CD14-positive monocyte (primary cell): Measurements from ENCODE around the gene ACKR2. TPM values are rescaled to one million over a fixed set of nuclear protein-coding genes. Genes with fewer than 3 reads are reported as not detected.

Experiments
- DNase-seq, 3 donors: peaks; one replicate each; pipeline ENCODE4 v3.0.0-alpha.2; 2011 to 2022
- H2AFZ ChIP-seq: 2 replicates; pipeline ENCODE4 v1.6.0; 2012; ENCODE audit warnings: mild to moderate bottlenecking, low read depth, low read length, inconsistent platforms; ENCODE audit not compliant: insufficient read depth, poor library complexity, severe bottlenecking
- H3K27ac ChIP-seq, 2 donors: 1 replicate in 1 of 2; 2 replicates in 1 of 2; pipeline ENCODE4 v1.5.1; 2012 to 2013; ENCODE audit warnings: low read length in 2 of 2, control low read depth in 1 of 2, inconsistent platforms in 1 of 2, low read depth in 1 of 2, mild to moderate bottlenecking in 1 of 2
- H3K27me3 ChIP-seq, 2 donors: one replicate each; pipeline versions ENCODE4 v1.6.0 to v1.6.1; 2011 to 2013; ENCODE audit warnings: low read length in 2 of 2; ENCODE audit not compliant: control insufficient read depth in 2 of 2, insufficient read depth in 2 of 2
- H3K36me3 ChIP-seq, 2 donors: replicated peaks in 1 of 2; 1 replicate in 1 of 2; 2 replicates in 1 of 2; pipeline versions ENCODE4 v1.5.1 to v1.6.1; 2012 to 2013; ENCODE audit warnings: low read length in 2 of 2, control low read depth in 1 of 2, inconsistent platforms in 1 of 2, mild to moderate bottlenecking in 1 of 2; ENCODE audit not compliant: insufficient read depth in 2 of 2, control insufficient read depth in 1 of 2
- H3K4me1 ChIP-seq, 2 donors: 1 replicate in 1 of 2; 2 replicates in 1 of 2; pipeline versions ENCODE4 v1.5.1 to v1.6.1; 2012 to 2013; ENCODE audit warnings: low read length in 2 of 2, control low read depth in 1 of 2, inconsistent platforms in 1 of 2, mild to moderate bottlenecking in 1 of 2, moderate library complexity in 1 of 2; ENCODE audit not compliant: insufficient read depth in 2 of 2, control insufficient read depth in 1 of 2
- H3K4me2 ChIP-seq: replicated peaks from 2 replicates; pipeline ENCODE3; 2012; ENCODE audit warnings: low read length, moderate library complexity, mild to moderate bottlenecking; ENCODE audit not compliant: poor library complexity, severe bottlenecking; ENCODE audit errors: extremely low read depth
- H3K4me3 ChIP-seq, 3 experiments: fragments of 200-600 bp in 1 of 3; sonication (generic) in 1 of 3; replicated peaks in 1 of 3; 1 replicate in 2 of 3; 2 replicates in 1 of 3; pipeline ENCODE4 v1.5.1; 2011 to 2013; ENCODE audit warnings: low read length in 3 of 3, mild to moderate bottlenecking in 3 of 3, control low read depth in 2 of 3, low read depth in 2 of 3, inconsistent platforms in 1 of 3, moderate library complexity in 1 of 3
- H3K79me2 ChIP-seq: 2 replicates; pipeline ENCODE4 v1.6.0; 2012; ENCODE audit warnings: mild to moderate bottlenecking, control low read depth, inconsistent platforms, low read length, moderate library complexity; ENCODE audit not compliant: insufficient read depth
- H3K9ac ChIP-seq: 2 replicates; pipeline ENCODE4 v1.6.0; 2017; ENCODE audit warnings: low read length, mild to moderate bottlenecking; ENCODE audit not compliant: insufficient read depth, poor library complexity, severe bottlenecking
- H3K9me3 ChIP-seq, 2 donors: replicated peaks in 1 of 2; 1 replicate in 1 of 2; 2 replicates in 1 of 2; pipeline versions ENCODE4 v1.5.1 to v1.6.1; 2012 to 2013; ENCODE audit warnings: low read length in 2 of 2, control low read depth in 1 of 2; ENCODE audit not compliant: control insufficient read depth in 1 of 2, insufficient read depth in 1 of 2
- H4K20me1 ChIP-seq: 2 replicates; pipeline ENCODE4 v1.6.0; 2012; ENCODE audit warnings: mild to moderate bottlenecking, low read length, control low read depth, moderate library complexity; ENCODE audit not compliant: insufficient read depth
- H3K27ac Mint-ChIP-seq, 7 donors: one replicate each; pipeline ENCODE4 v1.8.0; 2020; ENCODE audit warnings: mild to moderate bottlenecking in 7 of 7, mixed read lengths in 7 of 7, moderate library complexity in 6 of 7, inconsistent platforms in 2 of 7
- H3K27me3 Mint-ChIP-seq, 3 donors: one replicate each; pipeline ENCODE4 v1.8.0; 2021 to 2022; ENCODE audit warnings: low read depth in 3 of 3, mild to moderate bottlenecking in 3 of 3, mixed read lengths in 3 of 3, moderate library complexity in 3 of 3, inconsistent platforms in 1 of 3
- H3K36me3 Mint-ChIP-seq, 2 donors: one replicate each; pipeline ENCODE4 v1.8.0; 2020; ENCODE audit warnings: mixed read lengths in 2 of 2, inconsistent platforms in 1 of 2, mild to moderate bottlenecking in 1 of 2
- H3K4me1 Mint-ChIP-seq: one replicate; pipeline ENCODE4 v1.8.0; 2020; ENCODE audit warnings: mild to moderate bottlenecking, mixed read lengths
- H3K4me3 Mint-ChIP-seq, 2 donors: one replicate each; pipeline ENCODE4 v1.8.0; 2020; ENCODE audit warnings: mild to moderate bottlenecking in 2 of 2, mixed read lengths in 2 of 2, moderate library complexity in 1 of 2
- H3K9me3 Mint-ChIP-seq, 7 donors: one replicate each; pipeline ENCODE4 v1.8.0; 2020 to 2022; ENCODE audit warnings: mixed read lengths in 7 of 7, mild to moderate bottlenecking in 6 of 7, moderate library complexity in 6 of 7, inconsistent platforms in 2 of 7
- WGBS: methylation state at CpG from one replicate; pipeline ENCODE4 v1.1.5; 2013; ENCODE audit warnings: missing lambda C conversion rate; ENCODE audit not compliant: insufficient coverage; 5-methylcytosine and 5-hydroxymethylcytosine counted together
- intact Hi-C, 2 donors: fragments of 100-400 bp; cut with micrococcal nuclease; formaldehyde crosslinking; loops; one replicate each; pipeline versions ENCODE4 v1.15.0 to v1.15.1; 2023
- polyA plus RNA-seq, 3 donors: library from polyadenylated mRNA; depleted of rRNA in 1 of 3; unstranded in 2 of 3; stranded (reverse) in 1 of 3; fragments of 300-500 nt in 2 of 3; fragments of >200 nt in 1 of 3; fragmentation: Illumina TruSeq in 2 of 3; gene quantifications; 1 replicate in 2 of 3; 2 replicates in 1 of 3; pipeline ENCODE4 v1.2.3, GENCODE V29; 2012 to 2021
- TF ChIP-seq, protein P1 (sequence below): fragments of 200-600 bp; IDR thresholded peaks from one replicate; pipeline ENCODE4 v1.8.0; 2022; ENCODE audit warnings: antibody characterized with exemption, mild to moderate bottlenecking

The ACKR2 gene
- polyA plus RNA-seq, 3 donors, result 0.49 TPM; not detected in 2

DNA sequence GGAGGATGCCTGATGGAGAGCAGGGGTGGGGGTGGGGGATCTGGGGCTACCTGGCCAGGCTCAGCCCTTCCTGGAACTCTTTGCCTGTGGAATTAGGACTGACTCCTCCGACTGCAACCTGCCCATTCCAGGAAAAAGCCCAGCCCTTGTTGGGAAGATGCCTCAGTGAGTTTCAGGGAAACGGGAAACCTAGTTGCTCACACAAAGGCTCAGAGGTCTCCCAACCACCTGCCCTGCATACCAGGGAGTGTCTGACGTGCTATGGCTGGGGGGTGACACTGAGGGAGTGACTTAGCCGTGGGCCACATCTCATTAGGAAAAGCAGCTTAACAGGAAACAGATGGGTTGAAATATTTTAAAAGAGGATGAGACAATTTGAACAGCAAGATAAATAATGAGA, 38.5 kb downstream of the ACKR2 start:
- peaks cover 0 to 3% (median 0%) of the 10 kb centered on the region in 7 donors for H3K9me3 Mint-ChIP-seq
- TF ChIP-seq, protein P1, sequence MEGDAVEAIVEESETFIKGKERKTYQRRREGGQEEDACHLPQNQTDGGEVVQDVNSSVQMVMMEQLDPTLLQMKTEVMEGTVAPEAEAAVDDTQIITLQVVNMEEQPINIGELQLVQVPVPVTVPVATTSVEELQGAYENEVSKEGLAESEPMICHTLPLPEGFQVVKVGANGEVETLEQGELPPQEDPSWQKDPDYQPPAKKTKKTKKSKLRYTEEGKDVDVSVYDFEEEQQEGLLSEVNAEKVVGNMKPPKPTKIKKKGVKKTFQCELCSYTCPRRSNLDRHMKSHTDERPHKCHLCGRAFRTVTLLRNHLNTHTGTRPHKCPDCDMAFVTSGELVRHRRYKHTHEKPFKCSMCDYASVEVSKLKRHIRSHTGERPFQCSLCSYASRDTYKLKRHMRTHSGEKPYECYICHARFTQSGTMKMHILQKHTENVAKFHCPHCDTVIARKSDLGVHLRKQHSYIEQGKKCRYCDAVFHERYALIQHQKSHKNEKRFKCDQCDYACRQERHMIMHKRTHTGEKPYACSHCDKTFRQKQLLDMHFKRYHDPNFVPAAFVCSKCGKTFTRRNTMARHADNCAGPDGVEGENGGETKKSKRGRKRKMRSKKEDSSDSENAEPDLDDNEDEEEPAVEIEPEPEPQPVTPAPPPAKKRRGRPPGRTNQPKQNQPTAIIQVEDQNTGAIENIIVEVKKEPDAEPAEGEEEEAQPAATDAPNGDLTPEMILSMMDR, result no peak

DNA sequence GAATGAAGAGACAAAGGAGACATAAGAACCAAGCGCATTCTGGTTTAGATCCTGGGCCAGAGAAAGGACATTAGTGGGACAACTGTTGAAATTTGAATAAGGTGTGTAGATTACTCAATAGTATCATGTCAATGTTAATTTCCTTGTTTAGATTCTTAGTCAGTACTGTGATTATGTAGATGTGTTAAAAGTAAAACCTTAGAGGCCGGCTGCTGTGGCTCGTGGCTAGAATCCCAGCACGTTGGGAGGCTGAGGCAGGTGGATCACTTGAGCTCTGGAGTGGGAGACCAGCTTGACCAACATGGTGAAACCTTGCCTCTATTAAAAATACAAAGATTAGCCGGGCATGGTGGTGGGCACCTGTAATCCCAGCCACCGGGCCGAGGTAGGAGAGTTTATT, 39.8 kb downstream of the ACKR2 start:
- no peak overlapping the region for H3K27ac ChIP-seq
- DNase-seq, result no peak
- no peak overlapping the region for H3K4me3 ChIP-seq
- Mint-ChIP-seq H3K4me3 (no peak overlapping the region), H3K9me3 (peaks cover 0 to 2% (median 0%) of the 10 kb centered on the region in 7 donors), H3K36me3 (peaks cover 0 to 4% of the 10 kb centered on the region in 2 donors), H3K4me1 (peaks cover 18% of the 10 kb centered on the region), H3K27me3 (peaks cover 0 to 6% (median 1%) of the 10 kb centered on the region in 3 donors), H3K27ac (no peak overlapping the region)
- H3K4me1 ChIP-seq, result peaks cover 17 to 18% of the 10 kb centered on the region in 2 donors
- TF ChIP-seq, protein P1, result no peak
- intact Hi-C loops, result no loop called here
- 90% methylated on average over 2 of the region's 7 CpGs for WGBS
- no peaks in the 10 kb centered on the region for H3K79me2 ChIP-seq
- H3K27me3 ChIP-seq, result no peaks in the 10 kb centered on the region
- no peaks in the 10 kb centered on the region for H3K9me3 ChIP-seq
- no peak overlapping the region for H2AFZ ChIP-seq
- H3K9ac ChIP-seq, result no peak overlapping the region
- H3K4me2 ChIP-seq, result no peak overlapping the region
- no peaks in the 10 kb centered on the region for H3K36me3 ChIP-seq
- H4K20me1 ChIP-seq, result no peaks in the 10 kb centered on the region

More for the DNA sequence above, 38.5 kb downstream of the ACKR2 start:
- Mint-ChIP-seq H3K4me3 (peak overlapping the region; percentile 32 to 71), H3K4me1 (peaks cover 23% of the 10 kb centered on the region), H3K36me3 (peaks cover 0 to 4% of the 10 kb centered on the region in 2 donors), H3K27ac (peak overlapping the region; percentile 81 to 95 (median 90)), H3K27me3 (peaks cover 0 to 6% (median 1%) of the 10 kb centered on the region in 3 donors)
- peak overlapping the region in 1 of 2 donors; percentile 67 for H3K27ac ChIP-seq
- no peaks in the 10 kb centered on the region for H3K9me3 ChIP-seq
- H3K79me2 ChIP-seq, result no peaks in the 10 kb centered on the region
- H3K4me1 ChIP-seq, result peaks cover 17 to 18% of the 10 kb centered on the region in 2 donors
- no peaks in the 10 kb centered on the region for H3K36me3 ChIP-seq
- H3K9ac ChIP-seq, result no peak overlapping the region
- H3K27me3 ChIP-seq, result no peaks in the 10 kb centered on the region
- intact Hi-C loops, result no loop called here
- DNase-seq, result no peak
- no peak overlapping the region for H3K4me3 ChIP-seq
- 80% methylated on average over 1 of the region's 4 CpGs for WGBS
- H4K20me1 ChIP-seq, result no peaks in the 10 kb centered on the region
- peak overlapping the region; percentile 17 for H3K4me2 ChIP-seq
- H2AFZ ChIP-seq, result peak overlapping the region; percentile 37
